Measurements from ENCODE around the gene TLX2. TPM values are rescaled to one million over a fixed set of nuclear protein-coding genes. Genes with fewer than 3 reads are reported as not detected.

TLX2 gene
- total and polyA plus RNA-seq, 2 of the 13 experiments (the other 11 are each of a cell fraction or from before 2014, with no cell fraction given): 0.05 to 0.20 TPM

GRCh38 chr2:74503506-74504475 is 10.5 kb upstream of the TLX2 start (continued):
- TF ChIP-seq ZNF335 (CRISPR knock-in tag; IDR thresholded peaks at IDR 0.05) (no peak), ZNF264 (CRISPR knock-in tag; IDR thresholded peaks at IDR 0.05) (0 out of 2 replicates have a peak, but pooled peaks have one; percentile 8), ETS1 (CRISPR knock-in tag; IDR thresholded peaks at IDR 0.05) (no peak), ZNF557 (CRISPR knock-in tag; IDR thresholded peaks at IDR 0.05) (0 out of 2 replicates have a peak, but pooled peaks have one; percentile 2), MLLT10 (CRISPR knock-in tag; IDR thresholded peaks at IDR 0.05) (0 out of 2 replicates have a peak, but pooled peaks have one; percentile 9), ZFY (CRISPR knock-in tag; IDR thresholded peaks at IDR 0.05) (peak; percentile 5; the same call in 1 of the 2 replicates), ZNF282 (IDR thresholded peaks at IDR 0.05; ENCODE audit: partially characterized antibody) (no peak), ZNF326 (CRISPR knock-in tag; IDR thresholded peaks at IDR 0.05; ENCODE audit: borderline replicate concordance) (no peak), BCL3 (CRISPR knock-in tag; IDR thresholded peaks at IDR 0.05) (no peak), ETV5 (CRISPR knock-in tag; IDR thresholded peaks at IDR 0.05; ENCODE audit: borderline replicate concordance) (no peak), ATF5 (CRISPR knock-in tag; IDR thresholded peaks at IDR 0.05; ENCODE audit: low read depth) (no peak), ZNF510 (CRISPR knock-in tag; IDR thresholded peaks at IDR 0.05; ENCODE audit: low read depth) (no peak), ZNF816 (CRISPR knock-in tag; IDR thresholded peaks at IDR 0.05; ENCODE audit: borderline replicate concordance) (no peak), ZFX (CRISPR knock-in tag; IDR thresholded peaks at IDR 0.05; ENCODE audit: low read depth) (0 out of 2 replicates have a peak, but pooled peaks have one; percentile 18), ZNF691 (CRISPR knock-in tag; IDR thresholded peaks at IDR 0.05; ENCODE audit: borderline replicate concordance, low read depth) (no peak; the same call in 1 of the 2 replicates), GMEB1 (CRISPR knock-in tag; IDR thresholded peaks at IDR 0.05; ENCODE audit: borderline replicate concordance) (no peak), ZNF703 (CRISPR knock-in tag; IDR thresholded peaks at IDR 0.05; ENCODE audit: borderline replicate concordance) (no peak; the same call in 1 of the 2 replicates), ZFP37 (CRISPR knock-in tag; IDR thresholded peaks at IDR 0.05; ENCODE audit: borderline replicate concordance) (no peak), NR0B2 (CRISPR knock-in tag; IDR thresholded peaks at IDR 0.05) (no peak), NCOA1 (CRISPR knock-in tag; IDR thresholded peaks at IDR 0.05) (no peak), DMAP1 (CRISPR knock-in tag; IDR thresholded peaks at IDR 0.05) (0 out of 2 replicates have a peak, but pooled peaks have one; percentile 0), HNRNPLL (IDR thresholded peaks at IDR 0.05; ENCODE audit: low read depth, low read length, poor library complexity, severe bottlenecking) (no peak), KLF6 (CRISPR knock-in tag; IDR thresholded peaks at IDR 0.05) (0 out of 2 replicates have a peak, but pooled peaks have one; percentile 40)

Measured in HepG2 (cell line).